ENCODE measurements around the gene RAB27A. TPM values are rescaled to one million over a fixed set of nuclear protein-coding genes. Genes with fewer than 3 reads are reported as not detected.
A peak's percentile ranks its signal among the peaks of the same experiment; 100 is the strongest.

Gene RAB27A
- total and polyA plus RNA-seq, 9 of the 15 experiments (the other 6 are each of a cell fraction or from before 2014, with no cell fraction given), result 31.5 to 171 (median 80.4) TPM

GRCh38 chr15:55289746-55290527 lies at the start of gene RAB27A (continued):
- TF ChIP-seq NR2C2 (CRISPR knock-in tag; IDR thresholded peaks at IDR 0.05) (no peak), NR2C2 (tag; IDR thresholded peaks at IDR 0.05) (peak; percentile 56; the same call in 1 of the 2 replicates), CTBP1 (IDR thresholded peaks at IDR 0.05; ENCODE audit: borderline replicate concordance) (0 out of 2 replicates have a peak, but pooled peaks have one; percentile 30), ZNF324 (CRISPR knock-in tag; IDR thresholded peaks at IDR 0.05) (no peak), ZFPM2 (CRISPR knock-in tag; IDR thresholded peaks at IDR 0.05) (no peak), NFATC3 (IDR thresholded peaks at IDR 0.05) (no peak), MECOM (CRISPR knock-in tag; IDR thresholded peaks at IDR 0.05) (no peak), NONO (IDR thresholded peaks at IDR 0.05; ENCODE audit: low read depth in 2 of 2, low read length in 1 of 2) (no peak), RBM25 (IDR thresholded peaks at IDR 0.05; ENCODE audit: low read depth, low read length, severe bottlenecking) (no peak), CXXC5 (CRISPR knock-in tag; IDR thresholded peaks at IDR 0.05) (peak; percentile 53), POLR2B (IDR thresholded peaks at IDR 0.05; ENCODE audit: low read depth, partially characterized antibody) (no peak), ARHGAP35 (IDR thresholded peaks at IDR 0.05; ENCODE audit: partially characterized antibody) (no peak), SRSF9 (IDR thresholded peaks at IDR 0.05; ENCODE audit: borderline replicate concordance, low read depth, low read length) (no peak), NBN (IDR thresholded peaks at IDR 0.05; ENCODE audit: low read depth) (peak; percentile 27; the same call in 1 of the 2 replicates), TAF9B (IDR thresholded peaks at IDR 0.05; ENCODE audit: partially characterized antibody) (no peak), NCOA4 (IDR thresholded peaks at IDR 0.05; ENCODE audit: partially characterized antibody) (no peak), ZNF134 (CRISPR knock-in tag; conservative IDR thresholded peaks at IDR 0.05) (no peak), ZNF232 (CRISPR knock-in tag; IDR thresholded peaks at IDR 0.05) (no peak), PHF20 (IDR thresholded peaks at IDR 0.05; ENCODE audit: partially characterized antibody) (no peak), HNRNPL (IDR thresholded peaks at IDR 0.05; ENCODE audit: low read depth, low read length) (no peak), ZNF717 (CRISPR knock-in tag; IDR thresholded peaks at IDR 0.05) (no peak), ZNF639 (CRISPR knock-in tag; conservative IDR thresholded peaks at IDR 0.05 in 1 of 2, IDR thresholded peaks at IDR 0.05 in 1 of 2) (no peak), CBX1 (IDR thresholded peaks at IDR 0.05; ENCODE audit: low read depth) (peak; percentile 40; the same call in 1 of the 2 replicates), ZNF41 (CRISPR knock-in tag; conservative IDR thresholded peaks at IDR 0.05) (no peak), CLOCK (CRISPR knock-in tag; IDR thresholded peaks at IDR 0.05; ENCODE audit: borderline replicate concordance) (no peak), HLTF (IDR thresholded peaks at IDR 0.05) (no peak), PTBP1 (IDR thresholded peaks at IDR 0.05; ENCODE audit: low read depth, low read length) (no peak)
